GM13977 (cell line): Measurements from ENCODE around the gene LARP1.

ENCODE experiments used
- DNase-seq: peaks from one replicate; pipeline ENCODE4 v3.0.0; 2012; ENCODE audit warnings: low spot score
- CTCF ChIP-seq: IDR thresholded peaks from 2 replicates; pipeline ENCODE4 v1.5.1; 2012; ENCODE audit warnings: mild to moderate bottlenecking, control low read depth; ENCODE audit not compliant: insufficient read depth; ENCODE audit errors: extremely low read depth, missing control alignments
- in situ Hi-C: fragments of 300-500 bp; cut with MboI; formaldehyde crosslinking; loops from one replicate; pipeline ENCODE4 v1.12.0; 2022; ENCODE audit warnings: low sequenced_read_pairs, low pct_unique_long_range_greater_than_20kb, mixed read lengths, inconsistent platforms; ENCODE audit not compliant: unreplicated experiment

The LARP1 gene

GRCh38 chr5:154767576-154767975 lies 12.4 kb downstream of the LARP1 start:
- DNase-seq: no peak
- in situ Hi-C loops: no loop called here
- TF ChIP-seq CTCF: no peak

- in situ Hi-C loops: no loop called here
- no peak for DNase-seq
- TF ChIP-seq CTCF: no peak
These were observed 13.0 kb downstream of the LARP1 start for GRCh38 chr5:154768207-154768606.

- DNase-seq: no peak
- no peak for TF ChIP-seq CTCF
- in situ Hi-C loops: no loop called here
These were observed 14.9 kb downstream of the LARP1 start for GRCh38 chr5:154770111-154770510.

- TF ChIP-seq CTCF: no peak
- DNase-seq: no peak
- in situ Hi-C loops: no loop called here
These were observed 16.3 kb downstream of the LARP1 start for GRCh38 chr5:154771383-154771901.

GRCh38 chr5:154773326-154773725 lies 18.1 kb downstream of the LARP1 start:
- in situ Hi-C loops: no loop called here
- DNase-seq: no peak
- no peak for TF ChIP-seq CTCF

GRCh38 chr5:154776167-154776566 lies 21.0 kb downstream of the LARP1 start:
- in situ Hi-C loops: no loop called here
- DNase-seq: no peak
- no peak for TF ChIP-seq CTCF

- TF ChIP-seq CTCF: no peak
- in situ Hi-C loops: no loop called here
- DNase-seq: no peak
These were observed 23.4 kb downstream of the LARP1 start for GRCh38 chr5:154778534-154778933.
